Mucosa of descending colon (tissue), 3 donors: Measurements from ENCODE around the gene MCM9. TPM values are rescaled to one million over a fixed set of nuclear protein-coding genes. Genes with fewer than 3 reads are reported as not detected.
A peak's percentile ranks its signal among the peaks of the same experiment; 100 is the strongest.

Experiments
- ATAC-seq: fragments of 200-7000 bp; cut with Tn5 transposase; one replicate; pipeline ENCODE4 v1.9.1; 2020; ENCODE audit warnings: mild to moderate bottlenecking, moderate library complexity
- DNase-seq, 3 donors: peaks; one replicate each; pipeline ENCODE4 v3.0.0-alpha.2; 2020
- H3K36me3 ChIP-seq: fragments of 200-600 bp; one replicate; pipeline ENCODE4 v1.8.0; 2021; ENCODE audit warnings: low read depth, mild to moderate bottlenecking
- H3K4me1 ChIP-seq: fragments of 200-600 bp; one replicate; pipeline ENCODE4 v1.8.0; 2021; ENCODE audit warnings: low read depth, mild to moderate bottlenecking
- H3K4me3 ChIP-seq: fragments of 200-600 bp; one replicate; pipeline ENCODE4 v1.8.0; 2021; ENCODE audit warnings: mild to moderate bottlenecking
- H3K9me3 ChIP-seq: fragments of 200-600 bp; one replicate; pipeline ENCODE4 v1.8.0; 2021; ENCODE audit warnings: mild to moderate bottlenecking
- CTCF ChIP-seq: fragments of 200-600 bp; IDR thresholded peaks from one replicate; pipeline ENCODE4 v1.8.0; 2022; ENCODE audit warnings: antibody characterized with exemption, mild to moderate bottlenecking
- intact Hi-C, 2 donors: fragments of 100-400 bp; cut with DNase I in 1 of 2; cut with micrococcal nuclease in 1 of 2; formaldehyde crosslinking; loops; one replicate each; pipeline versions ENCODE4 v1.11.0 to v1.11.1; 2022; cut with DNase I, micrococcal nuclease
- total RNA-seq, 3 donors: library from RNA; stranded (reverse); fragmentation: NEBNext Ultra II Directional in 2 of 3; extraction: Animal tissue kit (Norgen Biotek cat#: 25700) in 2 of 3; gene quantifications; one replicate each; pipeline versions ENCODE4 v1.2.1 to v1.2.4, GENCODE V29; 2021 to 2023
- donor health status: DM: no; HTN: no; CAD: no; lungs with moderate emphysema.
- donor health status: DM: no; HTN: no; CAD: no.
- donor health status: DM: no; HTN: yes; CAD: no.

MCM9 gene
- total RNA-seq, 3 donors from 2014 or later: 15.7 to 26.3 (median 20.9) TPM

GRCh38 chr6:118781897-118782296 is 153.1 kb downstream of the MCM9 start:
- Histone ChIP-seq H3K9me3 (no peaks in the 10 kb centered on the region), H3K36me3 (no peaks in the 10 kb centered on the region), H3K4me3 (no peak overlapping the region), H3K4me1 (no peaks in the 10 kb centered on the region)
- TF ChIP-seq CTCF: no peak
- ATAC-seq (no peak), DNase-seq (no peak)
- intact Hi-C loops: no loop called here

DNA sequence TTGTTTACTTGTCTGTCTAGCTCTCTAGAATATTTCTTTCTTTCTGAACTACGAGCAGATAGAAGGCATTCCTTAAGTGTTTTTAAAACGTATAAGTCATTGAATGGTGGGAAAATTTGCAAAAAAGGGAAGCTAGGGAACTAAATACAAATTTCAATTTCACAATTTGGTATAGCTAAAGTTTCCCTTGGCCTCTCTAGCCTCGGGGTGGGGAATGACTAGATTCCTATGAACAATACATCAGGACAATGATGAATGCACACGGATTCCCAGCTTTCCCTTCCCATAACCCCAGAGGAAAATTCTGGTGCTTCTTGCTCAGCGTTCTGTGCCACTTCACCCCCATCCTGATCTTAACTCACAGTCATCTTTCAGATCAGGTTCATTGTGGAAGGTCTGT is 154.3 kb downstream of the MCM9 start:
- intact Hi-C loops: no loop called here
- H3K9me3 ChIP-seq: no peaks in the 10 kb centered on the region
- H3K4me3 ChIP-seq: no peak overlapping the region
- DNase-seq (no peak), ATAC-seq (no peak)
- no peaks in the 10 kb centered on the region for H3K36me3 ChIP-seq
- no peaks in the 10 kb centered on the region for H3K4me1 ChIP-seq
- TF ChIP-seq CTCF: no peak

- peak; percentile 76 for ATAC-seq
- no peaks in the 10 kb centered on the region for H3K4me1 ChIP-seq
- DNase-seq: peak in 1 of 3 donors; percentile 82
- TF ChIP-seq CTCF: peak; percentile 18
- no peak overlapping the region for H3K4me3 ChIP-seq
- no peaks in the 10 kb centered on the region for H3K36me3 ChIP-seq
- intact Hi-C loops: no loop called here
- no peaks in the 10 kb centered on the region for H3K9me3 ChIP-seq
Observed at GRCh38 chr6:118776607-118777549, 158.1 kb downstream of the MCM9 start.

GRCh38 chr6:118775381-118775780 is 159.6 kb downstream of the MCM9 start:
- intact Hi-C loops: no loop called here
- no peaks in the 10 kb centered on the region for H3K4me1 ChIP-seq
- DNase-seq (no peak), ATAC-seq (no peak)
- no peaks in the 10 kb centered on the region for H3K36me3 ChIP-seq
- H3K9me3 ChIP-seq: no peaks in the 10 kb centered on the region
- TF ChIP-seq CTCF: no peak
- H3K4me3 ChIP-seq: no peak overlapping the region

DNA sequence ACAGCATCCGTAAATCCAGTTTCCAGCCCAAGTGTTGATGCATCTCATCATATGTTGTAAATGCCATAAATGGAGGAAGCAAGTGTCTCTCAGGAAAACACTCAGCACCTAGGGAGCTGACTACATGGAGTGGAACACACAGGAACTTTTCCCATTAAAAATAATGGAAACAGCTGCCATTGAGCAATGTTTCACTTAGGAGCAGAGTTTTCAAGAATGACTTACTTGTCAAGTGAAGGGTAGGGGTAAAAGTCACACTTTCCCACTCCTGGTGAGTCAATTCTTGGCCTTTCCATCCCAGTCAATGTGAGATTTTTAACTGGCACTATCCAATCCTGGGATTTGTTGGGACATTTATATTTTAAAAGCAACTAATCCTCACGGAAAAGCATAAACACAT is 160.4 kb downstream of the MCM9 start:
- H3K4me1 ChIP-seq: no peaks in the 10 kb centered on the region
- H3K4me3 ChIP-seq: no peak overlapping the region
- no peaks in the 10 kb centered on the region for H3K36me3 ChIP-seq
- H3K9me3 ChIP-seq: no peaks in the 10 kb centered on the region
- intact Hi-C loops: no loop called here
- ATAC-seq (no peak), DNase-seq (no peak)
- no peak for TF ChIP-seq CTCF
